K562 (cell line): Measurements from ENCODE around the gene PLGRKT.

Source experiments
- ARID3B ChIP-seq: fragments of 250-450 bp; sonication (Bioruptor Pico); IDR thresholded peaks from 2 replicates; pipeline ENCODE4 v1.4.0; 2020; ENCODE audit warnings: borderline replicate concordance
- CBX8 ChIP-seq: fragments of 200-600 bp; sonication (generic); IDR thresholded peaks from 2 replicates; pipeline ENCODE4 v1.6.1; 2012; ENCODE audit warnings: borderline replicate concordance, mixed run types, low read depth, mild to moderate bottlenecking, moderate library complexity, mixed read lengths, low read length, control low read depth, inconsistent platforms; ENCODE audit not compliant: poor library complexity, severe bottlenecking; ENCODE audit errors: extremely low read depth
- HDAC1 ChIP-seq, 2 experiments: fragments of 450-650 bp; IDR thresholded peaks; 2 replicates each; pipeline ENCODE4 v1.6.1; 2016 to 2017; ENCODE audit warnings: inconsistent platforms in 1 of 2, mild to moderate bottlenecking in 1 of 2, moderate library complexity in 1 of 2
- HNRNPH1 ChIP-seq: fragments of 200-400 bp; formaldehyde crosslinking; optimal IDR thresholded peaks from 2 replicates; pipeline ENCODE3; 2017; ENCODE audit warnings: low read depth, mild to moderate bottlenecking, low read length, moderate library complexity
- IRF2 ChIP-seq: sonication (generic); formaldehyde crosslinking; IDR thresholded peaks from 2 replicates; pipeline ENCODE4 v1.8.1; 2022; ENCODE audit warnings: mild to moderate bottlenecking, missing genetic modification reagents
- SNRNP70 ChIP-seq: fragments of 200-400 bp; formaldehyde crosslinking; optimal IDR thresholded peaks from 2 replicates; pipeline ENCODE3; 2017; ENCODE audit warnings: low read depth, low read length
- TF ChIP-seq, protein P1 (sequence below): fragments of 450-650 bp; IDR thresholded peaks from 2 replicates; pipeline ENCODE4 v1.7.1; 2018; ENCODE audit warnings: mild to moderate bottlenecking, low read depth; ENCODE audit not compliant: partially characterized antibody

GRCh38 chr9:5482194-5482593 lies 44.5 kb upstream of the PLGRKT start:
- TF ChIP-seq HDAC1 (IDR thresholded peaks at IDR 0.05) (no peak), SNRNP70 (no peak), IRF2 (CRISPR knock-in tag) (no peak), CBX8 (no peak), ARID3B (CRISPR knock-in tag) (no peak), HNRNPH1 (no peak)
- TF ChIP-seq, protein P1, sequence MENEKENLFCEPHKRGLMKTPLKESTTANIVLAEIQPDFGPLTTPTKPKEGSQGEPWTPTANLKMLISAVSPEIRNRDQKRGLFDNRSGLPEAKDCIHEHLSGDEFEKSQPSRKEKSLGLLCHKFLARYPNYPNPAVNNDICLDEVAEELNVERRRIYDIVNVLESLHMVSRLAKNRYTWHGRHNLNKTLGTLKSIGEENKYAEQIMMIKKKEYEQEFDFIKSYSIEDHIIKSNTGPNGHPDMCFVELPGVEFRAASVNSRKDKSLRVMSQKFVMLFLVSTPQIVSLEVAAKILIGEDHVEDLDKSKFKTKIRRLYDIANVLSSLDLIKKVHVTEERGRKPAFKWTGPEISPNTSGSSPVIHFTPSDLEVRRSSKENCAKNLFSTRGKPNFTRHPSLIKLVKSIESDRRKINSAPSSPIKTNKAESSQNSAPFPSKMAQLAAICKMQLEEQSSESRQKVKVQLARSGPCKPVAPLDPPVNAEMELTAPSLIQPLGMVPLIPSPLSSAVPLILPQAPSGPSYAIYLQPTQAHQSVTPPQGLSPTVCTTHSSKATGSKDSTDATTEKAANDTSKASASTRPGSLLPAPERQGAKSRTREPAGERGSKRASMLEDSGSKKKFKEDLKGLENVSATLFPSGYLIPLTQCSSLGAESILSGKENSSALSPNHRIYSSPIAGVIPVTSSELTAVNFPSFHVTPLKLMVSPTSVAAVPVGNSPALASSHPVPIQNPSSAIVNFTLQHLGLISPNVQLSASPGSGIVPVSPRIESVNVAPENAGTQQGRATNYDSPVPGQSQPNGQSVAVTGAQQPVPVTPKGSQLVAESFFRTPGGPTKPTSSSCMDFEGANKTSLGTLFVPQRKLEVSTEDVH = no peak
